ENCODE measurements around the gene CPLX4. TPM values are rescaled to one million over a fixed set of nuclear protein-coding genes. Genes with fewer than 3 reads are reported as not detected.

CPLX4 gene
- total and polyA plus RNA-seq, 2 donors (not counting 3 experiments of a cell fraction or from before 2014, with no cell fraction given), result not detected

DNA sequence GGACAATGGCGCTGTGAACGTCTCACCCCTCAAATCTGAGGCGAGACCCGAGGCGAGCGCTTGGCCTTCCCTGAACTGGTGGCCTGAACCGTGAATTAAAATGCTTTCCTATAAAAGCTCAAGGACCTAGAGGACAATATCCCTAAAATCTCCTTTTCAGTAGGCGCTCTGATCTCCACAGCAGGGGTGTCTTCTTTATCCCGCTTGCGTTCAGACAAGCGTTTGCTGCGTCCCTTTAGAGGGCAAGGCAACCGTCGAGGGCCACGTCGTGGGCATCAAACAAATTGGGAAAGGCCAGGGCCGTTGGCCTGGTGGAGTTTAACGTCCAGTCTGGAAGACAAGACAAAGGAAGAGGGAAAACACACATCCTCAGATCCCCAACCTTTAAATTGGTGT is 43.9 kb downstream of the CPLX4 start:
- no peaks in the 10 kb centered on the region for H3K79me2 ChIP-seq (ENCODE audit: control insufficient read depth, insufficient read depth, low read length)
- BruUV-seq (replicated peaks), result no TSS peak
- H3K4me2 ChIP-seq (ENCODE audit: insufficient read depth, low read length), result no peak overlapping the region
- H2AFZ ChIP-seq (ENCODE audit: low read depth, low read length), result no peak overlapping the region
- H3K27me3 ChIP-seq (ENCODE audit: control insufficient read depth in 2 of 2, insufficient read depth in 2 of 2, low read length in 2 of 2), result peaks cover 76 to 84% of the 10 kb centered on the region in 2 experiments
- dilution Hi-C loops (cut with MboI; ENCODE audit: extremely low pct_ligation_motif_present, low sequenced_read_pairs) (no loop called here), intact Hi-C loops (cut with micrococcal nuclease) (no loop called here)
- TF ChIP-seq JUN (IDR thresholded peaks at IDR 0.05; ENCODE audit: borderline replicate concordance, insufficient read depth, insufficient read length, low read depth) (no peak), POLR2A (IDR thresholded peaks at IDR 0.05; ENCODE audit: low read depth, low read length) (no peak)
- DNase-seq (ENCODE audit: low read depth, low spot score) (no peak), FAIRE-seq (no peak)
- no peaks in the 10 kb centered on the region for H3K9me1 ChIP-seq (replicated peaks; ENCODE audit: control insufficient read depth, extremely low read depth, insufficient read depth, low read length)
- H3K36me3 ChIP-seq (ENCODE audit: control insufficient read depth in 2 of 2, extremely low read depth in 1 of 2, insufficient read depth in 2 of 2, low read length in 2 of 2), result no peaks in the 10 kb centered on the region
- no peaks in the 10 kb centered on the region for H4K20me1 ChIP-seq (replicated peaks; ENCODE audit: control insufficient read depth, extremely low read depth, insufficient read depth, low read length)
- H3K4me3 ChIP-seq (replicated peaks in 1 of 3; ENCODE audit: insufficient read depth in 1 of 3, low read depth in 1 of 3, low read length in 3 of 3), result no peak overlapping the region
- H3K9ac ChIP-seq (replicated peaks; ENCODE audit: extremely low read depth, insufficient read depth, low read length), result no peak overlapping the region
- no peaks in the 10 kb centered on the region for H3K9me3 ChIP-seq (replicated peaks; ENCODE audit: control insufficient read depth, insufficient read depth, low read length)
- ChIA-PET POLR2A (no interaction called here), CTCF (interaction anchor here (1.0 to 2.1 kb wide), 3 partner anchors 9 to 15 kb away, joined by 4 to 9 read pairs (median 6); no protein-coding TSS in a partner anchor)
- H3K4me1 ChIP-seq (ENCODE audit: control insufficient read depth, extremely low read depth, insufficient read depth, low read length), result peaks cover 2% of the 10 kb centered on the region
- H3K27ac ChIP-seq (ENCODE audit: insufficient read depth, low read depth, low read length), result no peak overlapping the region

DNA sequence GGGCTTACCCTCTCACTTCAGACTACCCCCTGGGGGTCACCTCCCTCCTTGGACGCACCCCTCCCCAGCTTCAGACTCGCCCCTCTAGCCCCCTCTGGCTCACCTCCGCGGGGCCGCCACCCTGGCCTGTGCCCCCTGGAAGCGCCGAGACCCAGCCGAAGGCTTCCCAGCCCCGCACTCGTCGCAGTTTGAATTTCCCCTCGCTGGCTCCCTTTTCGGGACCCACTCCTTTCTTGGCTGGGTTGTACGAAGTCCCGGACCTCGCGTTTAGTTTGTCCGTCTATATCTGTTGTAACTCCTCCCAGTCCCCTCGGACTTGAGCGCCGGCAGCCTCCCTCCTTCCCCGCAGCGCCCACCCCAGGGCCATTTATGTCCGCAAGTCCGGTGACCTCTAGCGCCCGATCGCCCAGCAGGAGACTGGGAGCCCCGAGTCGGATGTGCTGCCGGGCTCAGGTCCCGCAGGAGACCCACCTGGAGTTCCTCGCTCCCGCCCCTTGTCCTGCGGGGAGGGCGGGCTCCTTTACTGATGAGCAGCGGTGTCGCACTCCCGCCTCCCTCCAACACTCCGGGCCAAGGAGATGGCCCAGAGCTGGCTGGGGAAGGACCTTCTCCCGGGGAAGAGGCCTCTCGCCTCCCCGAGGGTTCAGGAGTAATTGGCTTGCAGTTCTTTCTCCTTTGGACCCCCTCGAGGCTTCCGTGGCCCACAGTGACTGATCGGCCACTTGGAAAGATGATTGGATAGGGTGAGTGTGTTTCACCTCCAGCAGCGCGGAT is 44.5 kb downstream of the CPLX4 start:
- H3K79me2 ChIP-seq (ENCODE audit: control insufficient read depth, insufficient read depth, low read length), result no peaks in the 10 kb centered on the region
- CTCF ChIA-PET, result interaction anchor here (1.1 to 1.4 kb wide), 2 partner anchors 25 to 129 kb away, joined by 4 read pairs; no protein-coding TSS in a partner anchor
- H3K9ac ChIP-seq (replicated peaks; ENCODE audit: extremely low read depth, insufficient read depth, low read length), result no peak overlapping the region
- H3K9me3 ChIP-seq (replicated peaks; ENCODE audit: control insufficient read depth, insufficient read depth, low read length), result no peaks in the 10 kb centered on the region
- BruUV-seq (replicated peaks), result no TSS peak
- H3K36me3 ChIP-seq (ENCODE audit: control insufficient read depth in 2 of 2, extremely low read depth in 1 of 2, insufficient read depth in 2 of 2, low read length in 2 of 2), result no peaks in the 10 kb centered on the region
- intact Hi-C loops (cut with micrococcal nuclease) (no loop called here), dilution Hi-C loops (cut with MboI; ENCODE audit: extremely low pct_ligation_motif_present, low sequenced_read_pairs) (no loop called here)
- no peak overlapping the region for H2AFZ ChIP-seq (ENCODE audit: low read depth, low read length)
- H3K4me2 ChIP-seq (ENCODE audit: insufficient read depth, low read length), result no peak overlapping the region
- no peak for FAIRE-seq
- H3K4me3 ChIP-seq (replicated peaks in 1 of 3; ENCODE audit: insufficient read depth in 1 of 3, low read depth in 1 of 3, low read length in 3 of 3), result no peak overlapping the region
- peaks cover 77 to 87% of the 10 kb centered on the region in 2 experiments for H3K27me3 ChIP-seq (ENCODE audit: control insufficient read depth in 2 of 2, insufficient read depth in 2 of 2, low read length in 2 of 2)
- no peaks in the 10 kb centered on the region for H3K9me1 ChIP-seq (replicated peaks; ENCODE audit: control insufficient read depth, extremely low read depth, insufficient read depth, low read length)
- no peaks in the 10 kb centered on the region for H4K20me1 ChIP-seq (replicated peaks; ENCODE audit: control insufficient read depth, extremely low read depth, insufficient read depth, low read length)
- TF ChIP-seq POLR2AphosphoS5 (IDR thresholded peaks at IDR 0.05; ENCODE audit: insufficient read depth, low read depth, low read length), result no peak
- TF ChIP-seq, protein P1, sequence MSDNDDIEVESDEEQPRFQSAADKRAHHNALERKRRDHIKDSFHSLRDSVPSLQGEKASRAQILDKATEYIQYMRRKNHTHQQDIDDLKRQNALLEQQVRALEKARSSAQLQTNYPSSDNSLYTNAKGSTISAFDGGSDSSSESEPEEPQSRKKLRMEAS (IDR thresholded peaks at IDR 0.05; ENCODE audit: insufficient read depth, insufficient read length), result no peak
- TF ChIP-seq, protein P2, sequence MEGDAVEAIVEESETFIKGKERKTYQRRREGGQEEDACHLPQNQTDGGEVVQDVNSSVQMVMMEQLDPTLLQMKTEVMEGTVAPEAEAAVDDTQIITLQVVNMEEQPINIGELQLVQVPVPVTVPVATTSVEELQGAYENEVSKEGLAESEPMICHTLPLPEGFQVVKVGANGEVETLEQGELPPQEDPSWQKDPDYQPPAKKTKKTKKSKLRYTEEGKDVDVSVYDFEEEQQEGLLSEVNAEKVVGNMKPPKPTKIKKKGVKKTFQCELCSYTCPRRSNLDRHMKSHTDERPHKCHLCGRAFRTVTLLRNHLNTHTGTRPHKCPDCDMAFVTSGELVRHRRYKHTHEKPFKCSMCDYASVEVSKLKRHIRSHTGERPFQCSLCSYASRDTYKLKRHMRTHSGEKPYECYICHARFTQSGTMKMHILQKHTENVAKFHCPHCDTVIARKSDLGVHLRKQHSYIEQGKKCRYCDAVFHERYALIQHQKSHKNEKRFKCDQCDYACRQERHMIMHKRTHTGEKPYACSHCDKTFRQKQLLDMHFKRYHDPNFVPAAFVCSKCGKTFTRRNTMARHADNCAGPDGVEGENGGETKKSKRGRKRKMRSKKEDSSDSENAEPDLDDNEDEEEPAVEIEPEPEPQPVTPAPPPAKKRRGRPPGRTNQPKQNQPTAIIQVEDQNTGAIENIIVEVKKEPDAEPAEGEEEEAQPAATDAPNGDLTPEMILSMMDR (IDR thresholded peaks at IDR 0.05; ENCODE audit: extremely low read depth in 1 of 2, insufficient read depth in 1 of 2, low read depth in 1 of 2, low read length in 2 of 2), result no peak
- TF ChIP-seq EZH2 (IDR thresholded peaks at IDR 0.05; ENCODE audit: borderline replicate concordance, low read depth, low read length, severe bottlenecking), result peak; percentile 85
- TF ChIP-seq POLR2A (IDR thresholded peaks at IDR 0.05; ENCODE audit: low read depth, low read length), result no peak
- no peak for TF ChIP-seq MYC (IDR thresholded peaks at IDR 0.05; ENCODE audit: low read depth, low read length)
- POLR2A ChIA-PET, result no interaction called here
- H3K27ac ChIP-seq (ENCODE audit: insufficient read depth, low read depth, low read length), result no peak overlapping the region
- no peak for DNase-seq (ENCODE audit: low read depth, low spot score)
- H3K4me1 ChIP-seq (ENCODE audit: control insufficient read depth, extremely low read depth, insufficient read depth, low read length), result peaks cover 2% of the 10 kb centered on the region
